Ovary (tissue), 3 donors: ENCODE data around the gene ATP2A2.

ENCODE experiments used
- CTCF ChIP-seq, 3 donors: fragments of 450-650 bp in 2 of 3; fragments of 200-600 bp in 1 of 3; IDR thresholded peaks; one replicate each; pipeline versions ENCODE4 v1.5.1 to v1.8.0; 2016 to 2022; ENCODE audit warnings: antibody characterized with exemption in 3 of 3, mild to moderate bottlenecking in 1 of 3
- POLR2A ChIP-seq: fragments of 450-650 bp; IDR thresholded peaks from one replicate; pipeline ENCODE4 v1.6.1; 2017; ENCODE audit warnings: antibody characterized with exemption, mild to moderate bottlenecking, moderate library complexity
- donor health status: DM: no; HTN: no; CAD: no.

- TF ChIP-seq CTCF (IDR thresholded peaks at IDR 0.05) (no peak), POLR2A (no peak)
Measured at GRCh38 chr12:110335481-110336045, 54.5 kb downstream of the ATP2A2 start.
